HG02973 (cell line): Measurements from ENCODE around the gene MTMR12.
"Not testable (repeated sequence)": the region's sequence is repeated elsewhere in the genome, so short reads cannot be mapped to it uniquely, and the experiment has no call there.

Experiments used
- ATAC-seq: cut with Tn5 transposase; IDR thresholded peaks from one replicate; pipeline ENCODE4 v1.9.1; 2021; ENCODE audit warnings: moderate library complexity; ENCODE audit not compliant: unreplicated experiment

The MTMR12 gene

DNA sequence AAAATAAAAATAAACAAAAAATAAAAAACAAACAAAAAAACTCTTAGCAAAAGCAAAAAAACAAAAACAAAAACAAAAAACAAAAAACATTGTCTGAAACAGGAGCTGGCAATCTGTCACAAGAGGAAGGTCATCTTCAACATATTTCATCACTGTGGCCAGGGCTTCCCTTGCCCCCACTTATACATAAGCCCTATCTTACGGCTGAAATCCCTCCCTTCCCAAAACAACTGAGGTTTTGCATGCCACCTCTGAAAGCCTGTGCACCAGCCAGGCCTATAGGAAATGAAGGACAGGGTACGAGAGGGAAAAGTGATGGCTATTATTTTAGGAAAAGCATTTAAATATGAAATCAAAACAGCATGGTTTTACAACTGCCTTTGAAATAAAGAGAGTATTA is 10.8 kb downstream of the MTMR12 start:
- ATAC-seq: no peak

DNA sequence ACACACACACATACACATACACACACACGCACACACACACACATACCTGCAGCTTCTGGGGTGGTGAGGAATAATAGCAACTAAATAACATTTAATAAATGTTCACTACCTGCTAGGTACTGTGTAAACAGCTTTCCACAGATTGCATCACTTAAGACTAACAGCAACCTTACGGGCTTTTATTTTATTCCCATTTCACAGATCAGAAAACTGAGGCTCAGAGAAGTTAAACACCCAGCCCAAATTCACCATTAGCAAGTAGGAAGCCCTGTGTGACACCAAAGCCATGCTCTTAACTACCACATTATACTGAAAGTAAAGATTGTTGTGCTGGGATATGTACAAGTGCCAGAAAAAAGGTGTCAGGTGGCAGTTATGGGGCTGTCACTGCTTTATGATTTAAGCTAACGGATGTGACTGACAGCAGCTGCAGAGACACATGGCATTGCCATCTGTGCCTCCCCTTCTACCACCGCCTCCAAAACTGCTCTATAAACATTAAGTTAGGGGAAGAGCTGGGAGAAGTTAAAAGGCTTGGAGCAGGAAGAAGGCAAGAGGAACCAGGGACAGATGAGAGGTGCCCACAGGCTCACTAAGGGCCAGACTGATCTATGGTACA is 13.6 kb downstream of the MTMR12 start:
- ATAC-seq: no peak

DNA sequence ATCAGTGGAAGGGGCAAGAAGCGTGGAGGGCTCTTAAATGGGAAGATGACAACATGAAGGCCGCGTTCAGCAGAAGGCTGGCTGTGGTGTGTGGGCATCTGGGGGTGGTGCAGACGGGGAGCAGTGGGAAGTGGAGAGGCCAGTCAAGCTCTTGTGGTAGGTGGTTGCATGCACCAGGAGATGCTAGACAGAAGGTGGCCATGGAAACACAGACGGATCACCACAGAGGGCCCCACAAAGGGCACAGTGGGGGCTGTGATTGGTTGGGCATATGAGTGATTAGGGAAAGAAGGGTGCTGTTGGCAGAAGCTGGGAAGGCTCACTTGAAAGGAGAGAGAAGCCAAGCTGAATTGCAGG is 14.7 kb downstream of the MTMR12 start:
- ATAC-seq: peak; percentile 59

DNA sequence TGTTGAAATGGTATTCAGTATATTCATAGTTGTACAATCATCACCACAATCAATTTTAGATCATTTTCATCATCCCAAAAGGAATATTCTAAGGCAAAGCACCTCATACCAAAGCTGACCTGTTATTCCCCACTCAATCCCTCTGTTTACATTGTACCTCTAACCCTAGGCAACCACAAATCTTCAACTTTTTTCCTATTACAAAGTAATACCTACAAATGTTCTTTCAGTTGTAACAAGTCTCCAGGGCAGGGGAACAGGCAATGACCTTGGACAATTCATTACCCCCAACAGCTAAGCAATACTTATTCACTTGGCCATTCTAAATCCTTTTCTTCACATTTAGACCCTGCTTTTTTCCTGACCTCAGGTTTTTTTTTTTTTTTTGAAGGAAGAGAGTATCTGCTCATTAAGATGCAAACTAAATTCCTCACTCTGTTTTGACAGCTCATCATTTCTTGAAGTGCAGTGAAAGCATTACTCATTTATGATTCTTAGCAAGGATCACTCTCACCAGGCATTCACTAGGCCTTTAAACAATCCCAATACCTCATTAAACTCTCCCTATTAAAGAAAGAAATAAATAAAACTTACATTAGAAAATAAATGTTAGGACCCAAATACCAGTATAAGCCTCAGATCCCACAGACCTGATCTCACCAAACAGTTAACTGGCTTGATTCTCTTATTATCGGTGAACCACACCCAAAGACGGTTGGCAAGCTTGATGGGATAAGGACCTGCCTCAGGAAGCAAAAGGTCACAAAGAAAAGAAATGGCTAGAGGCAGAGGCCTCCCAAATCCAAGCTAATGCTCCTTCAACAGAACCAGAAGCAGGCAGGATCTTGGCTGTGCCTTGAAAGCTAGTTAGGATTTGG is 15.3 kb downstream of the MTMR12 start:
- ATAC-seq: peak; percentile 14

DNA sequence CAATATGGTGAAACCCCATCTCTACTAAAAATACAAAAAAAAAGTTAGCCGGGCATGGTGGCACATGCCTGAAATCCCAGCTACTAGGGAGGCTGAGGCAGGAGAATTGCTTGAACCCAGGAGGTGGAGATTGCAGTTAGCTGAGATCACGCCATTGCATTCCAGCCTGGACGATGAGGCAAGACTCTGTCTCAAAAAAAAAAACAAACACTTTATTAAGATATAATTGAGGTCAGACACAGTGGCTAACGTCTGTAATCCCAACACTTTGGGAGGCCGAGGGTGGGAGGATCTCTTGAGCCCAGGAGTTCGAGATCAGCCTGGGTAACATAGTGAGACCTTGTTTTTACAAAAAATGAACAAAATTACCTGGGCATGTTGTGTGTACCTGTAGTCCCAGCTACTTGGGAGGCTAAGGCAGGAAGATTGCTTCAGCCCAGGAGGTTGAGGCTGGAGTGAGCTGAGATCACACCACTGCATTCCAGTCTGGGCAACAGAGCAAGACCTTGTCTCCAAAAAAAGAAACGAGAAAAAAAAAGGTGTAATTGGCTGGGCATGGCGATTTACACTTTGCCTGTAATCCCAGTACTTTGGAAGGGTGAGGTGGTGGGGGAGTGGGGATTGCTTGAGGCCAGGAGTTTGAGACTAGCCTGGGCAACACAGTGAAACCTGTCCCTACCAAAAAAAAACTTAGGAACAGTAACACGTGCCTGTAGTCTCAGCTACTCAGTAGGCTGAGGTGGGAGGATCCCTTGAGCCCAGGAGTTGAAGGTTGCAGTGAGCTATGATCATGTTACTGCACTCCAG is 16.6 kb downstream of the MTMR12 start:
- ATAC-seq: not testable (repeated sequence)

DNA sequence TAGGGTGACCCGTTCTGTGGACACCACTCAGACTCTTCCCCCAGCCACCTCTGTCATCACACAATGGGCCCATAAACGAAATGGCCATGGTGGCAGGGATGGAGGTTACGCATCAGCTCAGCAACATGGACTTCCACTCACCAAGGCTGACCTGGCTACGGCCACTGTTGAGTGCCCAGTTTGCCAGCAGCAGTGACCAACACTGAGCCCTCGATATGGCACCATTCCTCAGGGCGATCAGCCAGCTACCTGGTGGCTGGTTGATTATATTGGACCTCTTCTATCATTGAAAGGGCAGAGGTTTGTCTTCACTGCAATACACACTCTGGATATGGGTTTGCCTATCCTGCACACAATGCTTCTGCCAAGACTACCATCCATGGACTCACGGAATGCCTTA is 21.1 kb downstream of the MTMR12 start:
- ATAC-seq: no peak

DNA sequence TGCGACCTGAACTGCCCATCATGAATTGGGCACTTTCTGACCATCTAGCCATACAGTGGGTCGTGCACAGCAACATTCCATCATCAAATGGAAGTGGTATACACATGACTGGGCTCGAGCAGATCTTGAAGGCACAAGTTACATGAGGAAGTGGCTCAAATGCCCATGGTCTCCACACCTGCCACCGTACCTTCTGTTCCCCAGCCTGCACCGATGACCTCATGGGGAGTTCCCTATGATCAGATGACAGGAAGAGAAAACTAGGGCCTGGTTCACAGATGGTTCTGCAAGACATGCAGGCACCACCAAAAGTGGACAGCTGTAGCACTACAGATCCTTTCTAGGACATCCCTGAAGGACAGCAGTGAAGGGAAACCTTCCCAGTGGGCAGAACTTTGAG is 21.8 kb downstream of the MTMR12 start:
- ATAC-seq: no peak

DNA sequence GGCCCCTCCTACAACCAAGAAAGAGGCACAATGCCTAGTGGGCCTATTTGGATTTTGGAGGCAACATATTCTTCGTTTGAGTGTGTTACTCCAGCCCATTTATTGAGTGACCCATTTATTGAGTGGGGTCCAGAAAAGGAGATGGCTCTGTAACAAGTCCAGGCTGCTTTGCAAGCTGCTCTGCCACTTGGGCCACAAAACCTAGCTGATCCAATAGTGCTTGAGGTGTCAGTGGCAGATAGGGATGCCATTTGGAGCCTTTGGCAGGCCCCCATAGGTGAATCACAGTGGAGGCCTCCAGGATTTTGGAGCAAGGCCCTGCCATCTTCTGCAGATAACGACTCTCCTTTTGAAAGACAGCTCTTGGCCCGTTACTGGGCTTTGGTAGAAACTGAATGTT is 22.2 kb downstream of the MTMR12 start:
- not testable (repeated sequence) for ATAC-seq

DNA sequence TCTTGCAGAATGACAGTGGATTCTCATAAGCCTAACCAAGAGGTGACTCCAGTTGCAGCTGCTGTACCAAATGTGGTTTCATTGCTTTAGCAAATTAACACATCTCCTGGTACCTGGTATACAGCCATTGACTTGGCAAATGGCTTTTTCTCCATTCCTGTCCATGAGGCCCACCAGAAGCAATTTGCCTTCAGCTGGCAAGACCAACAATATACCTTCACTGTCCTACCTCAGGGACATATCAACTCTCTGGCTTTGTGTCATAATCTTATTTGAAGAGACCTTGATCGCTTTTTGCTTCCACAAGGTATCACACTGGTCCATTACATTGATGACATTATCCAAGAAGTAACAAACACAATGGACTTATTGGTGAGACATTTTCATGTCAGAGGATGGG is 22.8 kb downstream of the MTMR12 start:
- ATAC-seq: not testable (repeated sequence)

DNA sequence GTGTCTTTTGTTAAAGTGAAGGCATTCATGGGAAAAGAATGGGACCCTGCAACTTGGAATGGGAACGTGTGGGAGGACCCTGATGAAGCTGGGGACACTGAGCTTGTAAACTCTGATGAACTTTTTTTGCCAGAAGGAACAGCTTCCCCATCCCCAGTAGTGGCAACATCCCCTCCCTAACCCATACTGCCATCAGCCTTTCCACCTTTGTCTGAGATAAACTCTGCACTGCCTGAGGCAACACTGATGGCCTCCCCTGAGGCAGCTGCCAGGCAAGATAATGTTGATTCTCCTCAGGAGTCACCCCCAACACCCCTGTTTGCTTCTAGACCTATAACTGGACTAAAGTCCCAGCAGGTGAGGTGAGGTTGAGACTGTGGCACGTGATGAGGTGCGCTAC is 24.6 kb downstream of the MTMR12 start:
- not testable (repeated sequence) for ATAC-seq

DNA sequence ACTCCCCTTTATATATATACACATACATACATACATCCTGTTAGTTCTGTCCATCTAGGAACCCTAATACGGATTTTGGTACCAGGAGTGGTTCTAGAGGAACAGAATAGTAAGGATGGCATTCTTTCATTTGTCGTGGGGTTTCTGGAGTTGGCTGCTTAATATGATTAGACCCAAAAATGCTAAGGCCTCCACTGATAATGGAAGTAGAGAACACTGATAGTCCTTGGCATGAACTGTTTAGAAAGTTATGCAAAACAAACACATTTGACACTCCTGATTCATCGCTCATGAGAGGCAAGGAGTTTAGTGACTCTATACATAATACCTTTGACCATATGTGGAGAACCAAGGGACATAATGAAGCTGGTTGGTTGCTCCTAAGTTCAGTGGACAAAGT is 25.2 kb downstream of the MTMR12 start:
- ATAC-seq: not testable (repeated sequence)

DNA sequence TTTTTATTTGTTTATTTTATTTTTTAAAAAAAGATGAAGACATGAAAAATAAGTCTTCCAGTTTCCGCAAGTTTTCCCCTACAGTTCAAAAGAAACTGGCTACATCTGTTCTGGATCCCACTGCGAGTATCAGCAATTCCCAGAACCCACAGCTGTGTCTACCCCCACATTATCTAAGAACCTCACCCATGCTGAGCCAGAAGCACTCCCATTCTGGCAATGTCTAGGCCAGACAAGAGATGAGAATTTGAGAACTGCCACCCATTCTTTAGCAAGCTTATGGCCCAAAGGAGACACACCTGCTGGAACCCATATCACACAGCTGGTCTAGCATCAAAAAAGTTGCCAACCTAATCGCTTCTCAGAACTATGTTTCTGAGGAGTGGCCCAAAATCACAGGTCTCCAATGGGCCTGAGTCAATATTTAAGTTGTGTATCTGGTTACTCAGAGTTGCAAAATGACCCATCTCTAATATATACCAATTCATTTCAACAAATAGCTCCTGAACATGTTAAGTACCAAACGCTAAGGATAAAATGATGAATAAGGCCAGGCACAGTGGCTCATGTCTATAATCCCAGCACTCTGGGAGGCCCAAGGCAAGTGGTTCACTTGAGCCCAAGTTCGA is 27.1 kb downstream of the MTMR12 start:
- ATAC-seq: no peak

DNA sequence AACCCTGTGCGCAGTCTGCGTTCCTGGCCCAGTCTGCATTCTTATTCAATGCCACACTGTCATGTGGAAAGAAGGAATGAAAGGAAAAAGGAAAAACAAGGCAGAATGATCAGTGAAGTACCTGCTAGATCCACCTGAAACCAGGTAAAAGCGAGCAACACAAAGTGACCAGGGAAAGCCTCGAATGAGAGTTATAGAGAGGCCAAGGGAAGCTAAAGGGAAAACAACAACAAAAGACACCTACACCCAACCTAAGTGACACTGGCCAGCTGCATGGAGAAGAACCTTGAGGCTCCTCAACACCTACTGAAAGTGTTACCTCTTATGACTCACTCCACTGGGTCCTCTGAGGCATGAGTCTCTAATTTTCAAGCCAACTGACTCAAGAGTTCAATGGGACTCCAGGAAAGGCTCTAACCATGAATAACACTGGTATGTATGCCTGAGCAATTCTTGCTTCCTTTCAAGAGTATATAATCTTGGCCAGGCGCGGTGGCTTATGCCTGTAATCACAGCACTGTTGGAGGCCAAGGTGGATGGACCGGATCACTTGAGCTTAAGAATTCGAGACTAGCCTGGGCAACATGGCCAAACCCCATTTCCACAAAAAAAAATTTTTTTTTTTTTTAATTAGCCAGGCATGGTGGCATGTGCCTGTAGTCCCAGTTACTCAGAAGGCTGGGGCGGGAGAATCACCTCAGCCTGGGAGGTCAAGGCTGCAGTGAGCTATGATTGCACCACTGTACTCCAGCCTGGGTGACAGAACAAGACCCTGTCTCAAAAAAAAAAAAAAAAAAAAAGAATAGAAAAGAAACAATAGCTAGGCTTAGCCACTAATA is 29.0 kb downstream of the MTMR12 start:
- ATAC-seq: peak; percentile 45

DNA sequence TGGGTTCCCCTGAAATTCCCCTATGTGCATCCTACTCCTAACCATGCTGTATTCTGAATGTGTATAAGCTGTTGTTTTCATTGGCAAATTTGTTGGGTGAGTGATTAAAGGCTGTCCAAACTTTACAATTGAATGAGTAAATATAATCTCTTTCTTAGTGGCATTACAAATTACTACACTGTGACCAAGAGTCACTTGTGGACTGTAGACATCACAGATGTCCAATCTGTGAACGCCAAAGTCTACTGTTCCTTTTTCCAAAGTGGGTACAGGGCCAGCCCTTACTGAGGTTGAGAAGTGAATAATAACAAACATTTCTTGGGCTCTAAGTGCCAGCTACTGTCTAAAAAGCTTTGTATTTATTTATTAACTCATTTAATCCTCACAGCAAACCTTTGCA is 29.7 kb downstream of the MTMR12 start:
- ATAC-seq: no peak

DNA sequence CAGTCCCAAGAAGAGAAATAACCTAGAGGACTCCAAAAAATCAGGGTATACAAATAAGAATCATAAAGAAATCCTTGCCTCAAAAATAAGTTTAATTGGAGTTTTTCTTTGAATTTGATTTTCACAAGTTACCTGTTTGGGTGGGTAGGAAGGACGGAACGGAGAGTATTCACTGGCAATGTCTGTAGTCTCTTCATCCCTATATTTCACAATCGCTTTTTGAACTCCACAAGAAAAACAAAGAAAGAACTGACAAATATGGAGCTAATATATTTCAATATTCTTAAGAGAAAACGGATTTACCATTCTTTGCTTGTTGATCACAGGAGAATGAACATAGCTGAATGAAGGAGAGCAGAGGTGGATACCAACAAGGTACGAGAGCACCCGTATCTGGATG is 30.1 kb downstream of the MTMR12 start:
- ATAC-seq: no peak

DNA sequence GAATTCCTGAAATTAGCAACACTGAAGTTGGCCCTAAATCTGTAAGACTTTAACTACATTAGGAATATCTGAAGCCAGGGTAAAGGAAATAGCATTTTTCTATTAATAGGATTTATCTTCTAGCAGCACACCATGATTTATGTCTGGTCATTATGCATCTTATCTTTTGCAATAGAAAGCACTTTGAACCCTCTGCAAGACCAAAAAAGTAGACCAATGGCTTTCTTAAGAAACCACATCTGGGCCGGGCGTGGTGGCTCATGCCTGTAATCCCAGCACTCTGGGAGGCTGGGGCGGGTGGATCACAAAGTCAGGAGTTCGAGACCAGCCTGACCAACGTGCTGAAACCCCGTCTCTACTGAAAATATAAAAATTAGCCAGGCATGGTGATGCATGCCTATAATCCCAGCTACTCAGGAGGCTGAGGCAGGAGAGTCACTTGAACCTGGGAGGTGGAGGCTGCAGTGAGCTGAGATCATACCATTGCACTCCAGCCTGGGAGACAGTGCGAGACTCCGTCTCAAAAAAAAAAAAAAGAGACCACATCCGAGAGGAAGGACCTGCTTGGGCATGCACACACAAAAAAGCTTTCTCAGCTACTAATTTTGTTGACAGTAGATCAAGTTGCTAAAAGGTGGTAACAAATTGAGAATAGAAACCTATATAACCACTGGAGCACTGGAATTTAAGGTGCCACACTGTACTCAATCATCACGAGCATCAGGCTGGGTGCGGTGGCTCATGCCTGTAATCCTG is 31.2 kb downstream of the MTMR12 start:
- not testable (repeated sequence) for ATAC-seq

DNA sequence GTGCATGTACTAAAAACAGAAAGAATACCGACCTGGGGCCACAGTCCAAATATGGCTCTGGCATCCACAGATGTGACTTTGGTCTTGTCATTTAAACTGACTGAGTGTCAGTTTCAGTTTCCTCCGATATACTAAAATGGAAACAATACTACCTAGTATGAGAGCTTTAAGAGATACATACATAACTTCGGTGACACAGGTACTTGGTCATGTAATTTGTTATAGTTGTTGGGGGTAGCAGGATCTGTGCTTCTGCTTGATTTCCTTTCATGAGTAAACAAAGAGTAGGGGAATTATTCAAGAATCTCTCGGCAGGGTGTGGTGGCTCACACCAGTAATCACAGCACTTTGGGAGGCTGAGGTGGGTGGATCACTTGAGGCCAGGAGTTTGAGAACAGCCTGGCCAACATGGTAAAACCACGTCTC is 32.1 kb downstream of the MTMR12 start:
- ATAC-seq: peak; percentile 88

DNA sequence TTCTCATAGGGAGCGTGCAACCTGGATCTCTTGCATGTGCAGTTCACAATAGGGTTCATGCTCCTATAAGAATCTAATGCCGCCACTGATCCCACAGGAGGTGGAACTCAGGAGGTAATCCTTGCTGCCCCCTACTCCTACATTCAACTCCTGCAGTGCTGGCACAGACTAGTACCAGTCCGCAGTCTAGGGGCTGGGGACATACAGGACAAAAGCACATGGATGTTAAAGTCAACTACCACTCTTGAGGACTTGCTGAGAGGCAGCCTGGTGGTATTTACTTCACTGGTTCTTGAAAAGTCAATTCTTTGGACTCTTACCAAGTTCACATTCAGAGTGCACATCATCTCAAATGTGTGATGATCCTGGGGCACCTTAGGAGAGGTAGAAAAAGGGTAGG is 33.0 kb downstream of the MTMR12 start:
- ATAC-seq: no peak

DNA sequence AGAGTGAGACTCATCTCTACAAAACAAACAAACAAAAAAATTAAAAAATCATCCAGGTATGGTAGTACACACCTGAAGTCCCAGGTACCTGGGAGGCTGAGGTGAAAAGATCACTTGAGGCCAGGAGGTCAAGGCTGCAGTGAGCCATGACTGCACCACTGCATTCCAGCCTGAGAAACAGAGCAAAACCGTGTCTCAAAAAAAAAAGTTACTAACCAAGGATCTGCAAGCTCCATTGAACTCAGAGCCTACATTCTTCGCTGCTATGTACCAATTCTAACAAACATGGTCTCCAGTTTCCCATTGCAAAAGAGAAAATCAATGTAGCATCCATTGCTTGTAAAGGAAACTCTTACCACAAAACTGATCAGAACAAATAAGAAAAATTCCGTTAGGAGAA is 33.5 kb downstream of the MTMR12 start:
- no peak for ATAC-seq

DNA sequence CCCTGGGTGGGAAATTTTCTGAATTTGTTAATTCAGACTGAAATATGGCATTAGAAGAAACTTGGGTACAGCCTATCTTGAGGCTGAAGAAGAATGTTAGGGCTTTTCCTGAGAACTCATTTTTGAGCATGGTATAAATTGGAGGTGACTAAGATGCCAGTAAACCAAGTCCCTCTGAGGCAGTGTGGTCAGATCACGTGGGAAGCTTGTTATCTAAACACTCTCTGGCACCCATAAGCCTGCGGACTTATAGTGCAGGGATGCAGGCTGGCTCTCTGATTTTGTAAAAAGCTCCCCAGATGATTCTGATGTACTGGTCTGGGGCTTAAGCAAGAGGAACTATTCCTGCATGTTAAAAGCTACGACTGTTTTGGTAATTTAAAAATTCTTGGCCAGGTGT is 34.3 kb downstream of the MTMR12 start:
- no peak for ATAC-seq
